Measurements from ENCODE around the gene UGCG.

DNA sequence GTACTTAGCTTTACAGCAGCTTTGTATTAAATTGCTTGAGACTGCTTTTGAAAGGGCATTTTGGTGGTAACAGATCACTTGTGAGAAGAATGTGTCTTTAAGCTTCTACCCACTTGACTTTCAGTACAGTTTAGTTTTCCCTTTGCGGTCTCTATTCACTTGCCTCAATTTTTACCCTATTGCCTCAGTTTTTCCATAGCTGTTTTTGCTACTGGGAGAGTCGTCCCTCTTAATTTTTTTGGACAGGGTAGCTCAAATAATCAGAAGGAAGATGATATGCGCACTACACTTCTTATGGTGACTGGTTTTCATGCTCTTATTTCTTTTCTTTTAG, 18.8 kb downstream of the UGCG start:
- TF ChIP-seq RAD21 (IDR thresholded peaks at IDR 0.05; ENCODE audit: low read length) (no peak), SMC3 (IDR thresholded peaks at IDR 0.05; ENCODE audit: low read depth, low read length) (no peak), CEBPB (IDR thresholded peaks at IDR 0.05; ENCODE audit: low read depth, low read length) (no peak), POLR2A (IDR thresholded peaks at IDR 0.05; ENCODE audit: low read depth, low read length) (no peak)
- TF ChIP-seq, protein P1, sequence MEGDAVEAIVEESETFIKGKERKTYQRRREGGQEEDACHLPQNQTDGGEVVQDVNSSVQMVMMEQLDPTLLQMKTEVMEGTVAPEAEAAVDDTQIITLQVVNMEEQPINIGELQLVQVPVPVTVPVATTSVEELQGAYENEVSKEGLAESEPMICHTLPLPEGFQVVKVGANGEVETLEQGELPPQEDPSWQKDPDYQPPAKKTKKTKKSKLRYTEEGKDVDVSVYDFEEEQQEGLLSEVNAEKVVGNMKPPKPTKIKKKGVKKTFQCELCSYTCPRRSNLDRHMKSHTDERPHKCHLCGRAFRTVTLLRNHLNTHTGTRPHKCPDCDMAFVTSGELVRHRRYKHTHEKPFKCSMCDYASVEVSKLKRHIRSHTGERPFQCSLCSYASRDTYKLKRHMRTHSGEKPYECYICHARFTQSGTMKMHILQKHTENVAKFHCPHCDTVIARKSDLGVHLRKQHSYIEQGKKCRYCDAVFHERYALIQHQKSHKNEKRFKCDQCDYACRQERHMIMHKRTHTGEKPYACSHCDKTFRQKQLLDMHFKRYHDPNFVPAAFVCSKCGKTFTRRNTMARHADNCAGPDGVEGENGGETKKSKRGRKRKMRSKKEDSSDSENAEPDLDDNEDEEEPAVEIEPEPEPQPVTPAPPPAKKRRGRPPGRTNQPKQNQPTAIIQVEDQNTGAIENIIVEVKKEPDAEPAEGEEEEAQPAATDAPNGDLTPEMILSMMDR (conservative IDR thresholded peaks at IDR 0.05; ENCODE audit: low read depth, low read length) = no peak
